ENCODE measurements around the gene PGP.
A peak's percentile ranks its signal among the peaks of the same experiment; 100 is the strongest.

Gene PGP

DNA sequence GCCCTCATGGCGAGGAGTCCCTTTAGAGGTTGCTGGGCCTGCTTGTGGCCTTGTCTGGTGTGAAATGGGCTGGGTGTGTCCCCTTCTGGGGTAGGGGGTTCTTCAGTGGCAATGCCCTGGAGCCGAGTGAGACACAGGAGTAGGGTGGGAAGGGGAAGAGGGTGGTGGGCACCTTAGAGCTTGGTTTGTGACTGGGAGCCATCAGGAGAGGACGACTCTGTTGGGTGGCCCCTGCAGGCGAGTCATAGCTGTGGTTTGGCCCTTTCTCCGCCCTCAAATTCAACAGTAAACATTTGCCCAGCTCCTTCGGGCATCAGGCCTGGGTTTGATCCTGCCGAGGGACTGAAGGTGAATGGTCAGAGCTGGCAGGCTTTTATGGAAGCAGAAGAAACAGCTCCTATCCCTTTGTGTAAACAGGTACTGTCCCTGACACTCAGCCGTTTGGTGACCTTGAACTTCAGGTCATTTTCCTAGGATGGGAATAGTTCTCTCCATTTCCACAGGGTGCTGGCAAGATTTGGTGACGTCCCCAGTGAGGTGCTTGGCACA is 11.7 kb upstream of the PGP start:
- FAIRE-seq (no peak), DNase-seq (ENCODE audit: extremely low spot score, insufficient read length, low read depth) (no peak)

DNA sequence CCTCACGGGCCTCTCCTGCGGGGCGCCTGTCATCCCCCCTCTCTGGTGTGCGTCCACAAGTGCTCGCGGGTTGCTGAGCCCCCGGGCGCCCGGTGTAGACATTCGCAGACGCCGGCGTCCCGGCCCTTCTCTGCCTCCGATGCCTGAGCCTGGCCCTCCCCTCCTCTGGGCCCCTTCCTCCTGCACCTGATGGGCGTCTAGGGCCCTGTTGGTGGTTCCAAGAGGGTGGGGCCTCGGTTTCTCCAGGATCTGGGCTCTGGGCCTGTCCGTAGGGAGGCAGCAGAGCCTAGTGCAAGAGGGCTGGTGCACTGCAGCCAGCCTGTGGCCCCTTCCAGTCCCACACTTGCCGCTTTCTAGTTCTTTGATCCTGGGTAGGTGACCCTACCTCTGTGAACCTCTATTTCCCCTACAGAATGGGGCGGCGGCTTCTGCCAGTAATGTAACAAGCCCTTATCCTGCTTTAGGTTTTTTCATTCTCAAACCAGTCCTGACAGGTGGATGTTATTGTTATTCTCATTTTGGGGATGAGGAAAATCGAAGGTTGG is 9.4 kb upstream of the PGP start:
- no peak for FAIRE-seq

DNA sequence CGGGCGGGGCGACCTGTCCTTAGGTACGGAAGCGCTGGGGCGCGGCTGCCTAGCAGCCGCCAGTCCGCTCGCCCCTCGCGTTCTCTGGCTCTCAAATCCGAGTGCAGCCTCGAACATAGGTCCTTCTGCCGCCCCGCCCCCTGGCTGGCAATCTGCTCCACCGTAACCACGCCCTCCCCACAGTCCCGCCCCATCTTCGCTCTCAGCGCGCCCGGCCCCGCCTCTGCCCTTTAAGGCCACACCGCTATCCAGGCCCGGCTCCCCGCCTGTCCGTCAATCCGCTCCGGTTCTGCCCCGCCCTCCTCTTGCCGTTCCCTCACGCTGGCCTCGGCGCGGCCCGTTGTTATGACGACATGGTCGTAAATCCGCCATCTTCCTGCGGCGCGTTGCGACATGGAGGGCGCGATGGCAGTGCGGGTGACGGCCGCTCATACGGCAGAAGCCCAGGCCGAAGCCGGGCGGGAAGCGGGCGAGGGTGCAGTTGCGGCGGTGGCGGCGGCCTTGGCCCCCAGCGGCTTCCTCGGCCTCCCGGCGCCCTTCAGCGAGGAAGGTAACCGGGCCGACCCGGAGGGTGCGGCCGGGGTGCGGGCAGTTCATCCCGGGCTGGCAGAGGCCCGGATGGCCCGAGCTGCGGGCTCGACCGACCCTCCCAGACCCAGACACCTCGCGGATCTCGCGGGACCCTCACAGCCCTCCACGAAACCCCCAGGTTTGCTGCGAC is 8.7 kb upstream of the PGP start, which contains the start of gene E4F1:
Gene E4F1 (plus strand): TSS at position 371 of the 721 bp plus-strand sequence. CDS start 23 bp downstream, at position 394.
- FAIRE-seq (peak; percentile 99), DNase-seq (ENCODE audit: extremely low spot score, insufficient read length, low read depth) (peak; percentile 100)

More for the DNA sequence above, 9.4 kb upstream of the PGP start:
- DNase-seq (ENCODE audit: extremely low spot score, insufficient read length, low read depth) = no peak

DNA sequence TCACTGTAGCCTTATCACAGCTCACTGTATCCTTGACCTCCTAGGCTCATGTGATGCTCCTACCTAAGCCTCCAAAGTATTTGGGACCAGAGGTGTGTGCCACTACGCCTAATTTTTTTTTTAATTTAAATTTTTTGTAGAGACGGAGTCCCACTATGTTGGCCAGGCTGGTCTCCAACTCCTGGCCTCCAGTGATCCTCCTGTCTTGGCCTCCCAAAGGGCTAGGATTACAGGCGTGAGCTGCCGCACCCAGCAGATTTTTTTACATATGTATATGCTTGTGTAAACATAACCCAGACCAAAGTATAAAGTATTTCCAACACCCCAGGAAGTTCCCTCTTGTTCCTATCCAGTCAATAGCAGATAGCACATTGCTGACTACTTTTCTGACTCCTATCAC is 1.7 kb upstream of the PGP start:
- FAIRE-seq = no peak

DNA sequence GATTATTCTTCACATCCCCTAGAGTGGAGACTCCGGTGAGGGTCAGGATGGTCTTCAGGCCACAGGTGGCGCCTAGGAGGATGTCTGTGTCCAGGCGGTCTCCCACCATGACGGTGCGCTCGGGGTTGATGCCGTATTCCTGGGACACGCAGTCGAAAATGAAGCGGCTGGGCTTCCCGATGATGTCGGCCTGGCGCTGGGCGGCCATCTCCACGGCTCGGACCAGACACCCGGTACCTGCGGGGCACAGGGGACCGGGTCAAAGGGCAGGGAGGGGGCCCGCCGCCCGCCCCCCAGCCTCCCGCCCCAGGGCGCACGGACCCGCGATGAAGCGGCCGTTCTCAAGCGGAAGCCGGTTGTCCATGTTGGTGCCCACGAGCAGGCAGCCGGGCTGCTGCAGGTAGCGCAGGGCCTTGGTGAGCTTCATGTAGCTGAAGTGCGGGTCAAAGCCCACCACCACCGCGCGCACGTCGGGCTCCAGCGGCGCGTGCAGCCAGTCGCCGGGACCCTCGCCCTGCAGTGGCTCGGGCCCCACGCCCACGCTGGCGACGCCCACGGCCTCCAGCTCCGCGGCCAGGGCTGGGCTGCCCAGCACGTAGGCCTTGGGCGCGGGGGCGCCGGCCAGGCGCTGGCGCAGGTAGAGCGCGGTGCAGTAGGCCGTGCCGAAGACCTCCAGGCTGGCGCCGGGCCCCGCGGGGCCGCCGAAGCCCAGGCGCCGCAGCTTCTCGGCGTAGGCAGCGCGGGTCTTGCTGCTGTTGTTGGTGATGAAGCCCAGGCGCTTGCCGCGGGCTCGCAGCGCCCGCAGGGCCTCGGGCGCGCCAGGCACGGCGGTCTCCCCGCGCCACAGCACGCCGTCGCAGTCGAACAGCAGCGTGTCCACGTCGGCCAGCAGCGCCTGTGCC is 572 bp downstream of the PGP start:
- FAIRE-seq = no peak
- DNase-seq (ENCODE audit: extremely low spot score, insufficient read length, low read depth) = no peak

More for the DNA sequence above, 1.7 kb upstream of the PGP start:
- no peak for DNase-seq (ENCODE audit: extremely low spot score, insufficient read length, low read depth)

DNA sequence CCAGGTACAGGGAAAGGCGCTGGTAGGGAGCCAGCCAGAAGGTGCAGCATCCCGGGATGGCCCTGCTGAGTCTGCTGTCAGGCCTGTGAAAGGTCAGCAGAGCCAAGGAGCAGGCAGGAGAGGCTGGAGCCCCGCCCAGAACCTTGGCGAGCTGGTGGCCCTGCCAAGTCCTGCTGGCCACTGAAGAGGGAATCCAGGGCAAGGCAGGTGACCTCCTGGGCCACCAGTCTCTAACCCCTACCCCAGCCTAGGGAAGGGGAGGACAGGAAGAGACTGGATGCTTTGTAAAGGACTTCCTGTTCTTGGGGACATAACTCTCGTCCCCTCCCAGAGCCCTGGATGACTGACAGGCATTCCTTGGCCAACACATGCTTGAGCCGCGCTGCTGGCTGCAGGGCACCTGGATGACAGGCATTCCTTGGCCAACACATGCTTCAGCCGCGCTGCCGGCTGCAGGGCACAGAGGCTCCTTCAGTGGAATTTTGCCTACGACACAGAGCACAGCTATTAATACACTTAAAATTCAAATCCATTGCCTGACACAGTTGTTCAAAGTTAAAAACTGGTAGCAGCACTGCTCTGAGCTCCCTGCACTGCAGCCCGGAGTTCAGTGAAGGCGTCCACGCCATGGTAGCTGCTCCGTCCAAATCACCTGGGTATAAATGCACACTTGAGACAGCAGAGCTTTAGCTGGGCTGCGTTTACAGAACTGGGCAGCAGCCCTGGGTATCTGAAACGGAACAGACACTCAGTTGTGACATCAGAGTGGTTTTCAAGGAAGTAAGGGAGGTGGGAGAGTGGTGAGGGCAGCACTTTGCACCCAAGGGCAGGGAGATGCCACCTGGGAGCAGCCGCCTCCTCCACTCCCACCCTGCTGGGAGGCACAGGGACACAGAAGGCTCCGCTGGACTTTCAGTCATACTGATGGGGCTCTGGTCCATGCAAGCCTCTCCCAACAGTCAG is 2.0 kb downstream of the PGP start:
- no peak for FAIRE-seq
- no peak for DNase-seq (ENCODE audit: extremely low spot score, insufficient read length, low read depth)

DNA sequence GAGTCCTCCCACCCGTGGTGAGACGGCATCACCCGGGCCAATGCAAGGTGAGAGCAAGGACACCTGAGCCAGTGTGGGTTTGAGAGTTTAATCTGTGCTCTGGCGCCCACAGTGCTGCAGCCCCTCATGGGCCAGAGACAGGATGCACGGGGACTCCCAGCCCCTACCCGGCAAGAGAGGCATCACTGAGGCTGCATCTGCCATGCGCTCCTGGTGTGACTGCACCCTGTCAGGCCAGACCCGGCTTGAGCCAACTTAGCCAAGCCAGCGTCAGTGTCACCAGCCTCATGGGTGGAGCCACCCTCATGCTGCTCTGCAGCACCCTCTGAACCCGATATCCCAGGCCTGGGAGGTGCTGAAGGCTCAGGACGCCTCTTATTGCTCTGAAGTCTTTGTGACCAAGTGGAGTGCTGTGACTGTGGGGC is 2.7 kb downstream of the PGP start:
- DNase-seq (ENCODE audit: extremely low spot score, insufficient read length, low read depth) (no peak), FAIRE-seq (no peak)

DNA sequence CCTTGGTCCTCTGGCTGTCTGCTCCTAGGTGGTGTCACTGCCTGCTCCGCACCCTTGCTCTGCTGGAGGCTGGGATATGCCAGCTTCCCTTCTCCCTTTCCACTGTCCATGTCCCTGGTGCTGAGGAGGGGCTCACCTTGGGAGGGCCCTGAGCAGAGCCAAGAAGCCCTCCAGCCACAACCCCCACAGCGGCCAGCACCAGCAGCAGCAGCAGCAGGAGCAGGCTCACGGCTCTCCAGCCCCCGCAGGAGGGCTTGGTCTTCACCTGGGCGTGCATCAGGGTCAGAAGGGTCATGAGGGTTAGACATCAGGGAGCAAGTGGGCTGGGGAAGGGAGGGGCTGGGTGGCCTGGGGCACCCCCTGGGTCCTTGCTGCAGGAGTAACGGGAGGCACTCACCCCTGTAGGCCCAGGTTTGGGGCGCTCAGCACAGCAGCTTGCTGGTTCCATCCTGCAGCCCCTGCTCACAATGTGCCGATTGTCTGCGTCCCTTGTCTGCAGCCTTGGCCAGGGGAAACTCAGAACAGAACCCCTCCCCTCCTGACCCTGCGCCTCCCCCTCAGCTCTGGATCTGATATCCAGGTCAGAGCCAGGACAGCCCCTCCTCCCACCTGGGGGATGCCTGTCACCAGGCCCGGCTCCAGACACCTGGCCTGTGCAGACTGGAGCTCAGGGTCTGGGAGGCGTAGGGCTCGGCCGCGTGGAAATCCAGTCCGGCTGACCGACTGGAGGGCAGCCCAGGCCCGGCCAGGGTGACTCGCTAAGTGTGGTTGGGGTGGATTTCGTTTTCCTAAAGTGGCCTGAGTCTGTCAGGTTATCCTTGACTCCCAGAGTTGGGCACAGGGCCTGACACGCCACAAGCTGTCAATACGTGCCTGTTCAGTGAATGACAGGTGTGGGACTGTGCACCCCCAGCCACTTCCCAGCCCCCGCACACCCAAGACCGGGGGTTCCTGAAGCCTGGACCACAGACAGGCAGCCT is 4.0 kb downstream of the PGP start, which contains the start of gene BRICD5:
Gene BRICD5 (minus strand): TSS at position 478 of the 980 bp plus-strand sequence. CDS start 30 bp downstream, at position 448.
- no peak for DNase-seq (ENCODE audit: extremely low spot score, insufficient read length, low read depth)
- no peak for FAIRE-seq

DNA sequence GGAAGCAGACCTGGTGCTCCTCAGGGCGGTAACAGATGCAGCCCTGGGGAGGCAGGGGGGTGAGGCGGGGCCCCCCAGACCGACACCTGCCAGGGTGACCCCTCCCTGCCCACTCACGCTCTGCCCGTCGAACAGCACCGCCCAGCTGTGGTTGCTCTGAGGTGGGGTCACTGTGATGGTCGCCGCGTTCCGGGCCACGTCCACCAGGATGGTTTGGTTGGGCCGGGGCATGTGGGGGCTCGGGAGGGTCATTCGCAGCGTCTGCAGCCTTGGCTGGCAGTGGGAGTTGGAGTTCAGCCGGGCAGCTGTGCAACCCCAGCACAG is 4.7 kb downstream of the PGP start:
- no peak for DNase-seq (ENCODE audit: extremely low spot score, insufficient read length, low read depth)
- no peak for FAIRE-seq

DNA sequence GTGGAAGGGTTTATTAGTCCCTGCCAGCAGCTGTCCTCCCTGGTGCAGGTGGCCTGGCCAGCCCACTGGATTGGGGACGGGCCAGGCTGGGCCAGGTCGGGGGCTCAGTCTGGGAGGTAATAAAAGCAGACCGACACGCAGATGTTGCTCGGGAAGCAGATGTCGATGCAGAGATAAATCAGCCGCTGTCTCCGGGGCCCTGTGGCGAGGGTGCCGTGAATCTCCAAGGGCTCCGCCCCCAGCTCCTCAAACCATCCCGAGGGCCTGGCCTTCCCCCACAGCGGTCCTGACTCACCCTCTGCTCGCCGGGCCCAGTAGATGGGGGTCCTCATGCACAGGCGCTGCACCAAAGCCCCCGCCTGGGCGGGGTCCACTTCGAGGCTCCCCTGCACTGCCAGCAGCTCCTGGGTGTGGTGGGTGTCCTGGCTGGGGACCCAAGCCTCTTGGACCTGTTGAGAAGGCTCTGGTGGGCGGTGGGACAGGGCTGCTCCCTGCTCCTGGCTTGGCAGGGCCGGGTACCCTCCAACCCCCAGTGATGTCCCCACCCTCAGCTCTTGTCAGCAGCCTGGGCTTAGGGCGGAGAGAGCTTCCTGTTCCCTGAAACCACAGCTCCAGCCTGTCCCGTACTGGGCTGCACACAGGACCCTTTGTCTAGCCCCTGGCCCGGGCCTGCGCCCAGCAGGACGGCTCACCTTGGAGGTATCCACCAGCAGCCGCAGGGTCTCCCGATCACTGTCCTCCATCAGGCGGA is 5.2 kb downstream of the PGP start:
- DNase-seq (ENCODE audit: extremely low spot score, insufficient read length, low read depth) (no peak), FAIRE-seq (no peak)

DNA sequence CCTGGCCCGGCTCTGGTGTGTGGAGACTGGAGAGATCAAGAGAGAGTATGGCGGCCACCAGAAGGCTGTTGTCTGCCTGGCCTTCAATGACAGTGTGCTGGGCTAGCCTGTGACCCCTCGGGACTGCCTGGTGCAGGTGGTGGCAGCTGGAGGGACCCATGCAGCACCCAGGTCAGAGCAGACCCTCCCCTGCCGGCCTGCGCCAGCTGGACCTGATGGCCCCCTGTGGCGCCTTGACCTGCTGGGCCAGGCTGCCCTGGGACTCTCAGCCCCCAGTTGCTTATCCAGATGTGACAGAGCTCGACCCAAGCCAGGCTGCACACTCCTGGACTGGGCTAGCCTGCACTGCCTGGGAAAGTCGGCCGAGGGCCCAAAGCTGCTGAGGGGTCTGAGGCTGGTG is 5.9 kb downstream of the PGP start:
- DNase-seq (ENCODE audit: extremely low spot score, insufficient read length, low read depth) (no peak), FAIRE-seq (no peak)

DNA sequence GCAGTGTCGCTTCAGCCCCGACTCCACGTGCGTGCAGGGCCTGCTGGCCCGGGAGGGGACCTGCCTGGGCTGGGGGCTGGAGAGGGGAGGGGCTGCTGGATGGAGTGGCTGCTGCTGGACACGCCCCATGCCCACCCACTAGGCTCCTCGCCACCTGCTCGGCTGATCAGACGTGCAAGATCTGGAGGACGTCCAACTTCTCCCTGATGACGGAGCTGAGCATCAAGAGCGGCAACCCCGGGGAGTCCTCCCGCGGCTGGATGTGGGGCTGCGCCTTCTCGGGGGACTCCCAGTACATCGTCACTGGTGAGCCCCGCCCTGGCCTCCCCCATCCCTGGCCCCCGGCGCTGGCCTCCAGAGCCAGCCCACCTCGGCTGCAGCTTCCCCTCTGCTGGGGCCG is 6.3 kb downstream of the PGP start:
- DNase-seq (ENCODE audit: extremely low spot score, insufficient read length, low read depth) = no peak
- no peak for FAIRE-seq

DNA sequence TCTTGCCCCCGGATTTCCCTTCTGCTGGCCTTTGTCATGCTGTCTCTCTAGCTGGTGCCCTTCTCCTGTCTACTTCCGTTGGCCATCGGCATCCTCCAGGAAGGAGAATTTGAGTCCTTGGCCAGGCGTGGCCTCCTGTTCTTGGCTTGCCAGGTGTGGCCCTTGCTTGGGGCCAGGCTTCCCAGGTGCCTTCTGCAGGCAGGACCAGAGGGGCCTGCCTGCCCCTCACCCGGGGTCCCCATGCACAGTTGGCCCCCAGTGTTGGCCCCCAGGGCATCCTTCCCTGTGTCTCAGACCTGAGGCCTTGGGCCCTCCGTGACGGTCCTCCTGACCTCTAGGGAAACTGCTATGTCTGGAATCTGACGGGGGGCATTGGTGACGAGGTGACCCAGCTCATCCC is 6.8 kb downstream of the PGP start:
- DNase-seq (ENCODE audit: extremely low spot score, insufficient read length, low read depth) (no peak), FAIRE-seq (no peak)

DNA sequence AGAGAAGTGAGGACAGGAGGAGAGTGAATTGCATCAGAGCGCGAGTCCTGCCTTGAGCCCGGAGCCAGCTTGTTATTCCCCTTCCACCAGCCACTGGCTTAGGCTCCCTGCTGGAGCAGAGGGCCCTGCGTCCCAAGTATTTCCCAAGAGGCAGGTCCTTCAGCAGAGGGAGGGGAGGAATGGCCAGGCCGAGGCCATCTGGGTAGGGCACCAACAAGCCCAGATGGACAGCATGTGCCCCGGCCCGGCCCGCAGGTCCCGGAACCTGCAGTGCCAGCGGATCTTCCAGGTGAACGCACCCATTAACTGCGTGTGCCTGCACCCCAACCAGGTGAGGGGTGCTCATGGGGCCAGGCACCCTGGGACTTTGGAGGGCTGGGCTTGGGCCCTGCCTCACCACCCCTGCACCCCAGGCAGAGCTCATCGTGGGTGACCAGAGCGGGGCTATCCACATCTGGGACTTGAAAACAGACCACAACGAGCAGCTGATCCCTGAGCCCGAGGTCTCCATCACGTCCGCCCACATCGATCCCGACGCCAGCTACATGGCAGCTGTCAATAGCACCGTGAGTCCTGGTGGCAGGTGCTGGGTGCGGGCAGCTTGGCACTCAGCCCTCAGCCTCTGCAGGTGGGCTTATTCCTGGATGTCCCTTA is 7.7 kb downstream of the PGP start:
- FAIRE-seq (no peak), DNase-seq (ENCODE audit: extremely low spot score, insufficient read length, low read depth) (no peak)

DNA sequence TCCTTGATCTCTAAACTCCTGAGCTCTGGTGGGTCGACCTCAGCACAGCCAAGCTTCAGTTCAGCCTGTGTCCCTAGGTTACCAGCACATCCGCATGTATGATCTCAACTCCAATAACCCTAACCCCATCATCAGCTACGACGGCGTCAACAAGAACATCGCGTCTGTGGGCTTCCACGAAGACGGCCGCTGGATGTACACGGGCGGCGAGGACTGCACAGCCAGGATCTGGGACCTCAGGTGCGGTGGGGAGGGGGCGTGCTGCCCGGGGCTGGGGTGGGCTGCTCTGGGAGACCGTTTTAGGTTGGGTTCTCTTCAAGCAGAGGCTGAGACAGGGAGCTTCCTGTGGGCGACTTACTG is 8.2 kb downstream of the PGP start:
- DNase-seq (ENCODE audit: extremely low spot score, insufficient read length, low read depth) (no peak), FAIRE-seq (no peak)

DNA sequence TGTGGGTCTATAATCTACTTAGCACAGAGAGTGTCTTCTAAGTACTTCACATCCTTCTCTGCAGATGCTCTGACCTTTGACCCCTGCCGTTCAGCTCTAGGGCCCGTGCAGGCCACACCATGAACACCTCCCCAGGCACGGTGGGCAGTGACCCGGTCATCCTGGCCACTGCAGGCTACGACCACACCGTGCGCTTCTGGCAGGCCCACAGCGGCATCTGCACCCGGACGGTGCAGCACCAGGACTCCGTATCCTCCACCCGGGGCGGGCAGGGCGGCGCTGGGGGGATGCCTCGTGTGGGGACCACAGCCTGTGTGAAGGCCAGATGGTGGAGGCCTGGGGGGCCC is 8.7 kb downstream of the PGP start:
- FAIRE-seq = no peak
- no peak for DNase-seq (ENCODE audit: extremely low spot score, insufficient read length, low read depth)

Data from GM18507 (cell line).